ENCODE data around the gene OLAH. TPM values are rescaled to one million over a fixed set of nuclear protein-coding genes. Genes with fewer than 3 reads are reported as not detected.

The OLAH gene
- total and polyA plus RNA-seq, 2 donors from 2014 or later: 0.50 to 0.52 TPM

- H3K27me3 ChIP-seq (ENCODE audit: control insufficient read depth, insufficient read depth, low read length): no peaks in the 10 kb centered on the region
- intact Hi-C loops (cut with DNase I): no loop called here
- no peak overlapping the region for H3K27ac ChIP-seq (ENCODE audit: low read depth in 2 of 2, low read length in 2 of 2)
- FAIRE-seq: no peak
- H3K9me3 ChIP-seq (ENCODE audit: control insufficient read depth in 2 of 3, insufficient read depth in 1 of 3, low read length in 3 of 3): peaks cover 0 to under 1% (median 0%) of the 10 kb centered on the region in 3 donors
- TF ChIP-seq CTCF (IDR thresholded peaks at IDR 0.05; ENCODE audit: borderline replicate concordance, extremely low read depth, insufficient read depth): no peak
- no peak overlapping the region for H3K9ac ChIP-seq (ENCODE audit: low read length in 3 of 3)
- no peak overlapping the region for H3K4me3 ChIP-seq (ENCODE audit: low read length in 3 of 3)
- no peak for DNase-seq
- no peaks in the 10 kb centered on the region for H3K36me3 ChIP-seq (ENCODE audit: control insufficient read depth in 2 of 3, insufficient read depth in 3 of 3, low read length in 3 of 3)
- H3K4me1 ChIP-seq (ENCODE audit: control insufficient read depth in 2 of 3, insufficient read depth in 2 of 3, low read depth in 1 of 3, low read length in 3 of 3): no peaks in the 10 kb centered on the region
Observed at GRCh38 chr10:15059914-15060313, 16.2 kb downstream of the OLAH start.

GRCh38 chr10:15060638-15061037, 16.9 kb downstream of the OLAH start:
- no peaks in the 10 kb centered on the region for H3K36me3 ChIP-seq (ENCODE audit: control insufficient read depth in 2 of 3, insufficient read depth in 3 of 3, low read length in 3 of 3)
- no peaks in the 10 kb centered on the region for H3K27me3 ChIP-seq (ENCODE audit: control insufficient read depth, insufficient read depth, low read length)
- no peaks in the 10 kb centered on the region for H3K4me1 ChIP-seq (ENCODE audit: control insufficient read depth in 2 of 3, insufficient read depth in 2 of 3, low read depth in 1 of 3, low read length in 3 of 3)
- DNase-seq: no peak
- H3K27ac ChIP-seq (ENCODE audit: low read depth in 2 of 2, low read length in 2 of 2): no peak overlapping the region
- FAIRE-seq: no peak
- no peak overlapping the region for H3K9ac ChIP-seq (ENCODE audit: low read length in 3 of 3)
- peaks cover 0 to 8% (median 0%) of the 10 kb centered on the region in 3 donors for H3K9me3 ChIP-seq (ENCODE audit: control insufficient read depth in 2 of 3, insufficient read depth in 1 of 3, low read length in 3 of 3)
- H3K4me3 ChIP-seq (ENCODE audit: low read length in 3 of 3): no peak overlapping the region
- TF ChIP-seq CTCF (IDR thresholded peaks at IDR 0.05; ENCODE audit: borderline replicate concordance, extremely low read depth, insufficient read depth): no peak
- intact Hi-C loops (cut with DNase I): no loop called here

- DNase-seq: no peak
- FAIRE-seq: no peak
- intact Hi-C loops (cut with DNase I): no loop called here
Observed at GRCh38 chr10:15067154-15067553, 23.4 kb downstream of the OLAH start.

More at GRCh38 chr10:15067154-15067553, 23.4 kb downstream of the OLAH start:
- no peak overlapping the region for H3K9ac ChIP-seq (ENCODE audit: low read length in 3 of 3)
- H3K36me3 ChIP-seq (ENCODE audit: control insufficient read depth in 2 of 3, insufficient read depth in 3 of 3, low read length in 3 of 3): no peaks in the 10 kb centered on the region
- no peak overlapping the region for H3K27ac ChIP-seq (ENCODE audit: low read depth in 2 of 2, low read length in 2 of 2)
- no peaks in the 10 kb centered on the region for H3K4me1 ChIP-seq (ENCODE audit: control insufficient read depth in 2 of 3, insufficient read depth in 2 of 3, low read depth in 1 of 3, low read length in 3 of 3)
- no peaks in the 10 kb centered on the region for H3K27me3 ChIP-seq (ENCODE audit: control insufficient read depth, insufficient read depth, low read length)
- no peak for TF ChIP-seq CTCF (IDR thresholded peaks at IDR 0.05; ENCODE audit: borderline replicate concordance, extremely low read depth, insufficient read depth)
- peaks cover 0 to 11% (median 0%) of the 10 kb centered on the region in 3 donors for H3K9me3 ChIP-seq (ENCODE audit: control insufficient read depth in 2 of 3, insufficient read depth in 1 of 3, low read length in 3 of 3)
- no peak overlapping the region for H3K4me3 ChIP-seq (ENCODE audit: low read length in 3 of 3)
